Fibroblast of lung (primary cell): ENCODE measurements around the gene ABHD17C.

Experiments used
- CTCF ChIP-seq, 2 donors: IDR thresholded peaks in 1 of 2; conservative IDR thresholded peaks in 1 of 2; 1 replicate in 1 of 2; 2 replicates in 1 of 2; pipeline ENCODE4 v1.5.1; 2011 to 2012; ENCODE audit warnings: low read length in 2 of 2, control low read depth in 1 of 2, inconsistent platforms in 1 of 2, low read depth in 1 of 2, mild to moderate bottlenecking in 1 of 2
- EZH2 ChIP-seq: IDR thresholded peaks from 2 replicates; pipeline ENCODE4 v1.5.1; 2012; ENCODE audit warnings: low read length, control low read depth, mild to moderate bottlenecking; ENCODE audit errors: missing control alignments

GRCh38 chr15:80777137-80777536 is 82.0 kb downstream of the ABHD17C start:
- no peak for TF ChIP-seq CTCF (conservative IDR thresholded peaks at IDR 0.05 in 1 of 2, IDR thresholded peaks at IDR 0.05 in 1 of 2; ENCODE audit: low read depth in 1 of 2, low read length in 2 of 2)
- TF ChIP-seq EZH2 = no peak
